NT2/D1 (cell line): Measurements from ENCODE around the gene GPX4.

Source experiments
- SUZ12 ChIP-seq: IDR thresholded peaks from 2 replicates; pipeline ENCODE4 v1.6.1; 2011; ENCODE audit not compliant: insufficient read length, insufficient read depth; ENCODE audit errors: extremely low read depth
- YY1 ChIP-seq: IDR thresholded peaks from 2 replicates; pipeline ENCODE4 v1.6.1; 2011; ENCODE audit not compliant: insufficient read length, insufficient read depth
- ZNF274 ChIP-seq: IDR thresholded peaks from 2 replicates; pipeline ENCODE4 v1.6.1; 2011; ENCODE audit warnings: mild to moderate bottlenecking, low read depth, low read length

DNA sequence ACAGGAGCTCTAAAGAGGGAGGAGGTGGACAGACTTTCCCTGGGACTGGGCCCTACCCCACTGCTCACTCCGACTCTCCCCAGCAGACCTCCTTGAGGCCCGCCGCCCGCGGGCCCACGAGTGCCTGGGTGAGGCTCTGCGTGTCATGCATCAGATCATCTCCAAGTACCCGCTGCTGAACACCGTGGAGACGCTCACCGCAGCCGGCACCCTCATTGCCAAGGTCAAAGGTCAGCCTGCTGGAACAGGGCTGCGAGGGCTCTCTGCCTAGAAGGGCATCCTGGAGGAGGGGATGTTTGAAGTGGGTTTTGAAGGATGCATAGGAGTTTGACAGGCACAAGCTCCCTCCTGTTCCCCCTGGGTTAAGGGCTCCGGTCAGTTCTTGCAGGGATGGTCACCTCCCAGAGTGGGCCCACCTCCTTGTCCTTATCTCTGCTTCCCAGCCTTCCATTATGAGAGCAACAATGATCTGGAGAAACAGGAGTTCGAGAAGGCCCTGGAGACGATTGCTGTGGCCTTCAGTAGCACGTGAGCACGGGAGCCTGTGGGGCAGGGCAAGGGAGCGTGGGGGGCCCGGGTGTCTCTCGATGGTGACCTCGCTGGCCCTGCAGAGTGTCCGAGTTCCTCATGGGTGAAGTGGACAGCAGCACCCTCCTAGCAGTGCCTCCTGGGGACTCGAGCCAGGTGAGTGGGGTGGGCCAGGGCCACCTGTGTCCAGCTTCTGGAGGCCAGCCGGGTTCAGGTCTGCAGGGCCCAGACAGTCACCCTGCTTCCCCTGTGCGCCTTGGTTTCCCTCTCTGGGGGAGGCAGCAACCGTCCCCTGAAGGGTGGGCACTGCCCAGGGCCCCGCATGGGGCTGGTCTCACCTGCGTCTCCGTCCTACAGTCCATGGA, 30.5 kb upstream of the GPX4 start:
- TF ChIP-seq SUZ12 = no peak
- no peak for TF ChIP-seq YY1
- no peak for TF ChIP-seq ZNF274
